Astrocyte (in vitro differentiated cells and primary cell): ENCODE results near the gene RMRP. TPM values are rescaled to one million over a fixed set of nuclear protein-coding genes. Genes with fewer than 3 reads are reported as not detected.
A peak's percentile ranks its signal among the peaks of the same experiment; 100 is the strongest.

Experiments
- DNase-seq: peaks from one replicate; pipeline ENCODE4 v3.0.0-alpha.2; 2010; ENCODE audit warnings: low read depth
- FAIRE-seq: peaks from 2 replicates; lab custom pipeline; 2011; peaks lifted over from hg19 to GRCh38; lab: Jason Lieb, UNC
- H2AFZ ChIP-seq: 2 replicates; pipeline ENCODE4 v1.6.0; 2012; ENCODE audit warnings: low read depth, low read length, inconsistent platforms
- H3K27ac ChIP-seq: 2 replicates; pipeline ENCODE4 v1.5.1; 2011; ENCODE audit warnings: low read depth, low read length, inconsistent platforms
- H3K27me3 ChIP-seq: 2 replicates; pipeline ENCODE4 v1.6.0; 2011; ENCODE audit warnings: low read length, inconsistent platforms; ENCODE audit not compliant: insufficient read depth
- H3K36me3 ChIP-seq: 2 replicates; pipeline ENCODE4 v1.5.1; 2011; ENCODE audit warnings: low read length, inconsistent platforms; ENCODE audit not compliant: insufficient read depth
- H3K4me1 ChIP-seq: 2 replicates; pipeline ENCODE4 v1.5.1; 2011; ENCODE audit warnings: low read length, inconsistent platforms; ENCODE audit not compliant: insufficient read depth
- H3K4me2 ChIP-seq: 2 replicates; pipeline ENCODE4 v1.6.0; 2012; ENCODE audit warnings: low read length, inconsistent platforms
- H3K4me3 ChIP-seq: 2 replicates; pipeline ENCODE4 v1.5.1; 2011; ENCODE audit warnings: low read depth, mild to moderate bottlenecking, low read length, inconsistent platforms; ENCODE audit not compliant: insufficient read depth
- H3K79me2 ChIP-seq: 2 replicates; pipeline ENCODE4 v1.6.0; 2012; ENCODE audit warnings: mild to moderate bottlenecking, low read length, inconsistent platforms; ENCODE audit not compliant: insufficient read depth
- H3K9ac ChIP-seq: 2 replicates; pipeline ENCODE4 v1.6.0; 2012; ENCODE audit warnings: mild to moderate bottlenecking, low read length, inconsistent platforms
- H3K9me3 ChIP-seq: 2 replicates; pipeline ENCODE4 v1.5.1; 2012; ENCODE audit warnings: low read depth, mild to moderate bottlenecking, low read length, inconsistent platforms; ENCODE audit not compliant: insufficient read depth
- H4K20me1 ChIP-seq: 2 replicates; pipeline ENCODE4 v1.6.0; 2012; ENCODE audit warnings: low read length, inconsistent platforms; ENCODE audit not compliant: insufficient read depth
- H3K27ac Mint-ChIP-seq: one replicate; pipeline ENCODE4 v1.8.0; 2021; ENCODE audit warnings: mild to moderate bottlenecking, mixed read lengths; ENCODE audit not compliant: unreplicated experiment
- H3K27me3 Mint-ChIP-seq: one replicate; pipeline ENCODE4 v1.8.0; 2021; ENCODE audit warnings: low read depth, mixed read lengths; ENCODE audit not compliant: unreplicated experiment
- H3K36me3 Mint-ChIP-seq: one replicate; pipeline ENCODE4 v1.8.0; 2021; ENCODE audit warnings: low read depth, mixed read lengths; ENCODE audit not compliant: unreplicated experiment
- H3K4me1 Mint-ChIP-seq: one replicate; pipeline ENCODE4 v1.8.0; 2021; ENCODE audit warnings: low read depth, mixed read lengths; ENCODE audit not compliant: unreplicated experiment
- H3K4me3 Mint-ChIP-seq: one replicate; pipeline ENCODE4 v1.8.0; 2021; ENCODE audit warnings: mild to moderate bottlenecking, moderate library complexity, mixed read lengths; ENCODE audit not compliant: unreplicated experiment
- H3K9me3 Mint-ChIP-seq: one replicate; pipeline ENCODE4 v1.8.0; 2021; ENCODE audit warnings: mild to moderate bottlenecking, mixed read lengths; ENCODE audit not compliant: unreplicated experiment
- CTCF ChIP-seq: IDR thresholded peaks from 2 replicates; pipeline ENCODE4 v1.5.1; 2011; ENCODE audit warnings: low read depth, mild to moderate bottlenecking, inconsistent platforms, low read length, moderate library complexity; ENCODE audit not compliant: insufficient read depth
- EZH2 ChIP-seq: IDR thresholded peaks from 2 replicates; pipeline ENCODE4 v1.6.1; 2012; ENCODE audit warnings: mild to moderate bottlenecking, low read length, inconsistent platforms; ENCODE audit not compliant: insufficient read depth
- total RNA-seq: library from RNA; stranded (reverse); gene quantifications from 2 replicates; pipeline ENCODE4 v1.2.1, GENCODE V29; 2021

The RMRP gene
- total RNA-seq, 1 donor from 2014 or later = 13,402 TPM

GRCh38 chr9:35650341-35651158, 7.3 kb downstream of the RMRP start, which contains the start of gene SIT1:
Gene SIT1 (minus strand): TSS chr9:35650931. CDS start chr9:35650853, 78 bp downstream.
- H2AFZ ChIP-seq = peak within 1 kb of the TSS; percentile 41
- H3K27me3 ChIP-seq = no peaks in the 10 kb centered on the region
- no peaks in the 10 kb centered on the region for H3K36me3 ChIP-seq
- Mint-ChIP-seq H3K36me3 (no peaks in the 10 kb centered on the region), H3K4me1 (peaks cover 11% of the 10 kb centered on the region), H3K9me3 (no peaks in the 10 kb centered on the region), H3K4me3 (no peak within 1 kb of the TSS), H3K27me3 (no peaks in the 10 kb centered on the region), H3K27ac (no peak within 1 kb of the TSS)
- H3K27ac ChIP-seq = no peak within 1 kb of the TSS
- peaks cover 16% of the 10 kb centered on the region for H3K4me1 ChIP-seq
- TF ChIP-seq EZH2 = no peak
- no peak for TF ChIP-seq CTCF
- no peaks in the 10 kb centered on the region for H4K20me1 ChIP-seq
- H3K9ac ChIP-seq = no peak within 1 kb of the TSS
- no peaks in the 10 kb centered on the region for H3K9me3 ChIP-seq
- DNase-seq = no peak
- H3K79me2 ChIP-seq = no peaks in the 10 kb centered on the region
- no peak for FAIRE-seq
- H3K4me2 ChIP-seq = peak within 1 kb of the TSS; percentile 62
- H3K4me3 ChIP-seq = no peak within 1 kb of the TSS

GRCh38 chr9:35649431-35650340, 8.1 kb downstream of the RMRP start:
- Mint-ChIP-seq H3K27me3 (no peaks in the 10 kb centered on the region), H3K9me3 (no peaks in the 10 kb centered on the region), H3K4me1 (peaks cover 11% of the 10 kb centered on the region), H3K36me3 (no peaks in the 10 kb centered on the region), H3K27ac (no peak overlapping the region), H3K4me3 (peak overlapping the region; percentile 27)
- Histone ChIP-seq H3K9ac (no peak overlapping the region), H2AFZ (peak overlapping the region; percentile 41), H4K20me1 (no peaks in the 10 kb centered on the region), H3K9me3 (no peaks in the 10 kb centered on the region), H3K4me3 (no peak overlapping the region), H3K27ac (no peak overlapping the region), H3K27me3 (no peaks in the 10 kb centered on the region), H3K79me2 (no peaks in the 10 kb centered on the region), H3K4me1 (peaks cover 16% of the 10 kb centered on the region), H3K4me2 (peak overlapping the region; percentile 62), H3K36me3 (no peaks in the 10 kb centered on the region)
- no peak for FAIRE-seq
- peak; percentile 8 for DNase-seq
- TF ChIP-seq CTCF = no peak
